ENCODE results near the gene BICC1. TPM values are rescaled to one million over a fixed set of nuclear protein-coding genes. Genes with fewer than 3 reads are reported as not detected.
A peak's percentile ranks its signal among the peaks of the same experiment; 100 is the strongest.
"Not testable (repeated sequence)": the region's sequence is repeated elsewhere in the genome, so short reads cannot be mapped to it uniquely, and the experiment has no call there.

Gene BICC1
- total and polyA plus RNA-seq, 2 of the 13 experiments (the other 11 are each of a cell fraction or from before 2014, with no cell fraction given): 0.18 to 1.5 TPM

DNA sequence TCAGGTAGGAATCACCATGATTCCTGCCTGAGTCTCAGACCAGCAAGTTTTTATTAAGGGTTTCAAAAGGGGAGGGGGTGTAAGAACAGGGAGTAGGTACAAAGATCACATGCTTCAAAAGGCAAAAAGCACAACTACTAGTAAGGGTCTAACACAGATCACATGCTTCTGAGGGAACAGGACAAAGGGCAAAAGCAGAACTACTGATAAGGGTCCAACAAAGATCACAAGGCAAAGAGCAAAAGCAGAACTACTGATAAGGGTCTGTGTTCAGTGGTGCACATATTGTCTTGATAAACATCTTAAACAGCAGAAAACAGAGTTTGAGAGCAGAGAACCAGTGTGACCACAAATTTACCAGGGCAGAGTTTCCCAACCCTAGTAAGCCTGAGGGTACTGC lies 84.5 kb downstream of the BICC1 start:
- DNase-seq (ENCODE audit: low spot score): peak; percentile 12
- H3K27me3 ChIP-seq (ENCODE audit: control insufficient read depth in 1 of 2, insufficient read depth in 2 of 2, low read length in 2 of 2); H2AFZ ChIP-seq (ENCODE audit: low read length); intact Hi-C loops (cut with micrococcal nuclease; ENCODE audit: unreplicated experiment); H3K9ac ChIP-seq (ENCODE audit: insufficient read depth, low read depth, low read length); H3K4me3 ChIP-seq (replicated peaks in 1 of 3; ENCODE audit: insufficient read depth in 1 of 3, low read depth in 2 of 3, low read length in 3 of 3); H4K20me1 ChIP-seq (ENCODE audit: insufficient read depth, low read length); FAIRE-seq; H3K4me1 ChIP-seq (ENCODE audit: insufficient read depth, low read length); in situ Hi-C loops (cut with HindIII; ENCODE audit: extremely low pct_ligation_motif_present, low pct_unique_long_range_greater_than_20kb); CTCF ChIA-PET (ENCODE audit: low intra/inter-chr PET ratio, low total read pairs); H3K36me3 ChIP-seq (replicated peaks in 1 of 2; ENCODE audit: control insufficient read depth in 1 of 2, insufficient read depth in 2 of 2, low read length in 2 of 2); H3K4me2 ChIP-seq (ENCODE audit: low read depth, low read length); ATAC-seq; BruUV-seq (replicated peaks); H3K27ac ChIP-seq (ENCODE audit: extremely low read length, insufficient read depth, low read length); POLR2A ChIA-PET; H3K79me2 ChIP-seq (ENCODE audit: insufficient read depth, low read length); TF ChIP-seq HNF4G (CRISPR knock-in tag; IDR thresholded peaks at IDR 0.05; ENCODE audit: borderline replicate concordance, low read depth); SOX13 (IDR thresholded peaks at IDR 0.05): not testable (repeated sequence)
- H3K9me3 ChIP-seq (ENCODE audit: low read length): peaks cover 15% of the 10 kb centered on the region; the same call in 1 of the 2 replicates
- peak; percentile 10; the same call in 1 of the 2 replicates for TF ChIP-seq HNF4G (IDR thresholded peaks at IDR 0.05; ENCODE audit: borderline replicate concordance, low read depth, low read length)
- TF ChIP-seq, protein P1, sequence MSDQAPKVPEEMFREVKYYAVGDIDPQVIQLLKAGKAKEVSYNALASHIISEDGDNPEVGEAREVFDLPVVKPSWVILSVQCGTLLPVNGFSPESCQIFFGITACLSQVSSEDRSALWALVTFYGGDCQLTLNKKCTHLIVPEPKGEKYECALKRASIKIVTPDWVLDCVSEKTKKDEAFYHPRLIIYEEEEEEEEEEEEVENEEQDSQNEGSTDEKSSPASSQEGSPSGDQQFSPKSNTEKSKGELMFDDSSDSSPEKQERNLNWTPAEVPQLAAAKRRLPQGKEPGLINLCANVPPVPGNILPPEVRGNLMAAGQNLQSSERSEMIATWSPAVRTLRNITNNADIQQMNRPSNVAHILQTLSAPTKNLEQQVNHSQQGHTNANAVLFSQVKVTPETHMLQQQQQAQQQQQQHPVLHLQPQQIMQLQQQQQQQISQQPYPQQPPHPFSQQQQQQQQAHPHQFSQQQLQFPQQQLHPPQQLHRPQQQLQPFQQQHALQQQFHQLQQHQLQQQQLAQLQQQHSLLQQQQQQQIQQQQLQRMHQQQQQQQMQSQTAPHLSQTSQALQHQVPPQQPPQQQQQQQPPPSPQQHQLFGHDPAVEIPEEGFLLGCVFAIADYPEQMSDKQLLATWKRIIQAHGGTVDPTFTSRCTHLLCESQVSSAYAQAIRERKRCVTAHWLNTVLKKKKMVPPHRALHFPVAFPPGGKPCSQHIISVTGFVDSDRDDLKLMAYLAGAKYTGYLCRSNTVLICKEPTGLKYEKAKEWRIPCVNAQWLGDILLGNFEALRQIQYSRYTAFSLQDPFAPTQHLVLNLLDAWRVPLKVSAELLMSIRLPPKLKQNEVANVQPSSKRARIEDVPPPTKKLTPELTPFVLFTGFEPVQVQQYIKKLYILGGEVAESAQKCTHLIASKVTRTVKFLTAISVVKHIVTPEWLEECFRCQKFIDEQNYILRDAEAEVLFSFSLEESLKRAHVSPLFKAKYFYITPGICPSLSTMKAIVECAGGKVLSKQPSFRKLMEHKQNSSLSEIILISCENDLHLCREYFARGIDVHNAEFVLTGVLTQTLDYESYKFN (CRISPR knock-in tag; conservative IDR thresholded peaks at IDR 0.05): 0 out of 2 replicates have a peak, but pooled peaks have one; percentile 21
- peak; percentile 77 for TF ChIP-seq HNF4A (CRISPR knock-in tag; IDR thresholded peaks at IDR 0.05)
- TF ChIP-seq SOX13 (CRISPR knock-in tag; conservative IDR thresholded peaks at IDR 0.05 in 1 of 2, IDR thresholded peaks at IDR 0.05 in 1 of 2): peak in 1 of 2 experiments; percentile 29; a peak in 1 of 4 replicates
- 0 out of 2 replicates have a peak, but pooled peaks have one; percentile 17 for TF ChIP-seq POGZ (CRISPR knock-in tag; IDR thresholded peaks at IDR 0.05)
- TF ChIP-seq ZMYM4 (CRISPR knock-in tag; IDR thresholded peaks at IDR 0.05): peak; percentile 67
